GM12878 (cell line): ENCODE measurements around the gene PTPRN2. TPM values are rescaled to one million over a fixed set of nuclear protein-coding genes. Genes with fewer than 3 reads are reported as not detected.

Experiments used
- ATAC-seq: fragments of 200-7000 bp; cut with Tn5 transposase; 3 replicates; pipeline ENCODE4 v1.9.1; 2020; ENCODE audit warnings: mild to moderate bottlenecking, moderate library complexity
- BruUV-seq: library from RNA; stranded (reverse); fragments of 400-500 nt; replicated peaks from 2 replicates; lab custom pipeline; 2021; lab: Mats Ljungman, UMichigan
- CTCF ChIA-PET: fragments of 300-600 bp; sonication (Branson Sonifier 250); formaldehyde crosslinking; extraction: SDS; loops from one replicate; lab custom pipeline; 2021; ENCODE audit warnings: inconsistent platforms; lab: Yijun Ruan, JAX
- POLR2A ChIA-PET: fragments of 350-600 bp; formaldehyde crosslinking; extraction: SDS; loops from one replicate; lab custom pipeline; 2021; ENCODE audit warnings: inconsistent platforms; lab: Charles Lee
- RAD21 ChIA-PET: fragments of 300-600 bp; sonication (Branson Sonifier 250); formaldehyde crosslinking; loops from one replicate; lab custom pipeline; 2023; ENCODE audit warnings: antibody characterized with exemption; ENCODE audit not compliant: unreplicated experiment; lab: Charles Lee
- SMC1A ChIA-PET: fragments of 300-600 bp; sonication (Branson Sonifier 250); formaldehyde crosslinking; loops from one replicate; lab custom pipeline; 2023; ENCODE audit not compliant: unreplicated experiment, uncharacterized antibody; lab: Charles Lee
- DNase-seq: peaks from one replicate; pipeline ENCODE4 v3.0.0-alpha.2; 2011; ENCODE audit warnings: low read depth, low spot score
- FAIRE-seq: peaks from 3 replicates; lab custom pipeline; 2011; peaks lifted over from hg19 to GRCh38; lab: Jason Lieb, UNC
- H2AFZ ChIP-seq: 2 replicates; pipeline ENCODE4 v1.6.0; 2011; ENCODE audit warnings: low read depth, low read length, control low read depth; ENCODE audit not compliant: control insufficient read depth
- H3K27ac ChIP-seq: 2 replicates; pipeline ENCODE4 v1.5.1; 2011; ENCODE audit warnings: control low read depth; ENCODE audit not compliant: control insufficient read depth, insufficient read depth
- H3K27me3 ChIP-seq, 2 experiments: replicated peaks in 1 of 2; 2 replicates each; pipeline versions ENCODE4 v1.6.0 to v1.6.1; 2011; ENCODE audit warnings: low read length in 1 of 2; ENCODE audit not compliant: control insufficient read depth in 2 of 2, insufficient read depth in 2 of 2
- H3K36me3 ChIP-seq, 2 experiments: 2 replicates each; pipeline ENCODE4 v1.5.1; 2011; ENCODE audit warnings: low read length in 1 of 2; ENCODE audit not compliant: control insufficient read depth in 2 of 2, insufficient read depth in 2 of 2
- H3K4me1 ChIP-seq: 2 replicates; pipeline ENCODE4 v1.6.1; 2011; ENCODE audit warnings: mild to moderate bottlenecking, low read length, moderate library complexity, mixed read lengths; ENCODE audit not compliant: control insufficient read depth, insufficient read depth
- H3K4me2 ChIP-seq: 2 replicates; pipeline ENCODE4 v1.6.0; 2011; ENCODE audit warnings: control low read depth; ENCODE audit not compliant: control insufficient read depth, insufficient read depth
- H3K4me3 ChIP-seq: fragments of 200-600 bp; sonication (generic); 2 replicates; pipeline ENCODE4 v1.5.1; 2016
- H3K79me2 ChIP-seq: 2 replicates; pipeline ENCODE4 v1.6.0; 2011; ENCODE audit warnings: low read length; ENCODE audit not compliant: control insufficient read depth, insufficient read depth
- H3K9ac ChIP-seq: 2 replicates; pipeline ENCODE4 v1.8.0; 2011; ENCODE audit warnings: low read length, control low read depth, mixed read lengths; ENCODE audit not compliant: control insufficient read depth, insufficient read depth
- H3K9me3 ChIP-seq: replicated peaks from 3 replicates; pipeline ENCODE4 v1.5.1; 2011; ENCODE audit warnings: mild to moderate bottlenecking, low read length; ENCODE audit not compliant: control insufficient read depth, insufficient read depth
- H4K20me1 ChIP-seq: 2 replicates; pipeline ENCODE4 v1.6.0; 2011; ENCODE audit not compliant: control insufficient read depth, insufficient read depth
- DPF2 ChIP-seq: fragments of 450-650 bp; IDR thresholded peaks from 2 replicates; pipeline ENCODE4 v1.6.1; 2017; ENCODE audit warnings: mild to moderate bottlenecking
- EGR1 ChIP-seq, 2 experiments: IDR thresholded peaks; 1 replicate in 1 of 2; 2 replicates in 1 of 2; pipeline ENCODE4 v1.6.1; 2011 to 2012; ENCODE audit warnings: low read depth in 2 of 2, low read length in 2 of 2, borderline replicate concordance in 1 of 2, mild to moderate bottlenecking in 1 of 2, moderate library complexity in 1 of 2
- MYB ChIP-seq: fragments of 150-350 bp; IDR thresholded peaks from 2 replicates; pipeline ENCODE4 v1.6.1; 2014; ENCODE audit warnings: mild to moderate bottlenecking, low read depth, low read length, borderline replicate concordance
- PAX8 ChIP-seq: fragments of 450-650 bp; IDR thresholded peaks from 2 replicates; pipeline ENCODE4 v1.6.1; 2017; ENCODE audit warnings: mild to moderate bottlenecking, moderate library complexity
- RAD21 ChIP-seq: IDR thresholded peaks from 2 replicates; pipeline ENCODE4 v1.6.1; 2011; ENCODE audit warnings: mild to moderate bottlenecking, low read depth, low read length, moderate library complexity; ENCODE audit not compliant: insufficient read depth
- SMAD1 ChIP-seq: fragments of 450-650 bp; IDR thresholded peaks from 2 replicates; pipeline ENCODE4 v1.6.1; 2018; ENCODE audit warnings: mild to moderate bottlenecking, low read depth; ENCODE audit not compliant: partially characterized antibody
- ZZZ3 ChIP-seq: IDR thresholded peaks from 2 replicates; pipeline ENCODE4 v1.6.1; 2011; ENCODE audit warnings: low read depth; ENCODE audit not compliant: control insufficient read depth, insufficient read length
- WGBS: methylation state at CpG from one replicate; pipeline ENCODE4 v1.1.6; 2016; ENCODE audit warnings: low lambda C conversion rate; ENCODE audit not compliant: insufficient replicate concordance, insufficient coverage; ENCODE audit errors: missing lambda C conversion rate; 5-methylcytosine and 5-hydroxymethylcytosine counted together
- in situ Hi-C: fragments of 300-500 bp; cut with MboI; formaldehyde crosslinking; loops from 9 replicates; pipeline ENCODE4 v1.14.3; 2018; ENCODE audit warnings: mixed read lengths
- intact Hi-C: fragments of 100-400 bp; cut with micrococcal nuclease; formaldehyde crosslinking; loops from one replicate; pipeline ENCODE4 v1.14.2; 2022; ENCODE audit not compliant: unreplicated experiment
- polyA plus RNA-seq, 11 experiments: library from polyadenylated mRNA; depleted of rRNA in 4 of 11; unstranded in 6 of 11; stranded (reverse) in 5 of 11; fragments of >200 nt; fragmentation: Nextera tagmentation in 4 of 11; fragmentation: Illumina TruSeq in 1 of 11; extraction: Ambion mirVana in 4 of 11; extraction: Trizol in 1 of 11; gene quantifications; 1 replicate in 1 of 11; 2 replicates in 10 of 11; pipeline versions ENCODE4 v1.2.1 to v1.2.3, GENCODE V29; 2011 to 2016; ENCODE audit warnings: inconsistent platforms in 2 of 11, missing spikeins in 2 of 11, low read depth in 1 of 11
- total RNA-seq, 4 experiments: library from RNA; depleted of rRNA in 3 of 4; stranded (reverse); fragments of >200 nt in 3 of 4; fragmentation: Illumina TruSeq in 1 of 4; extraction: Trizol in 1 of 4; gene quantifications; 2 replicates each; pipeline versions ENCODE4 v1.2.1 to v1.2.3, GENCODE V29; 2013 to 2021
- TF ChIP-seq, protein P1 (sequence below): IDR thresholded peaks from 2 replicates; pipeline ENCODE4 v1.6.1; 2012; ENCODE audit warnings: improper control_type of control experiment, low read depth, low read length; ENCODE audit not compliant: insufficient replicate concordance
- TF ChIP-seq, protein P2 (sequence below): fragments of 450-650 bp; IDR thresholded peaks from 2 replicates; pipeline ENCODE4 v1.6.1; 2016; ENCODE audit warnings: mild to moderate bottlenecking
- TF ChIP-seq, protein P3 (sequence below): fragments of 450-650 bp; formaldehyde crosslinking; IDR thresholded peaks from 2 replicates; pipeline ENCODE4 v1.5.0; 2022; ENCODE audit warnings: mild to moderate bottlenecking, missing genetic modification characterization
- TF ChIP-seq, protein P4 (sequence below): fragments of 450-650 bp; IDR thresholded peaks from 2 replicates; pipeline ENCODE4 v1.6.1; 2017; ENCODE audit warnings: mild to moderate bottlenecking, low read depth, inconsistent platforms; ENCODE audit not compliant: poor library complexity, severe bottlenecking

The PTPRN2 gene
- total and polyA plus RNA-seq, 10 of the 15 experiments (the other 5 are each of a cell fraction or from before 2014, with no cell fraction given), result 5.4 TPM; not detected in 9

DNA sequence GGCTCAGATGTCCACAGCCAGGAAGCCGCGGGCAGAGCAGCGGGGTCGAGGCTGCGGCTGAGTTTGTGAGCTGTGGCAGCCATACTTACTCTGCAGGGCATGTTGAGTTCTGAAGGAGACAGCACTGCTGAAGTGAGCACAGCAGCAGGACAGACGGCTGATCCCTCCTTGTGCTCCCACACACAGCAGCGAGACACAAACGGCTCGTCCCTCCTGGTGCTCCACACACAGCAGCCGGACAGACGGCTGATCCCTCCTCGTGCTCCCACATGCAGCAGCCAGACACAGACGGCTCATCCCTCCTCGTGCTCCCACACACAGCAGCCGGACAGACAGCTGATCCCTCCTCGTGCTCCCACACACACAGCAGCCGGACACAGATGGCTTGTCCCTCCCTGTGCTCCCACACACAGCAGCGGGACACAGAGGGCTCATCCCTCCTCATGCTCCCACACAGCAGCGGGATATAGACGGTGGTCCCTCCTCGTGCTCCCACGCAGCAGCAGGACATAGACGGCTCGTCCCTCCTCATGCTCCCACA lies 305.1 kb downstream of the PTPRN2 start:
- Histone ChIP-seq H3K36me3 (no peaks in the 10 kb centered on the region; a peak in 1 of 4 replicates), H3K4me2 (no peak overlapping the region), H2AFZ (no peak overlapping the region), H3K27ac (no peak overlapping the region), H3K4me1 (no peaks in the 10 kb centered on the region), H3K27me3 (no peaks in the 10 kb centered on the region), H3K9me3 (peaks cover 1% of the 10 kb centered on the region; the same call in 1 of the 3 replicates), H3K79me2 (no peaks in the 10 kb centered on the region), H3K4me3 (no peak overlapping the region), H4K20me1 (no peaks in the 10 kb centered on the region), H3K9ac (no peak overlapping the region)
- SMC1A ChIA-PET, result no interaction called here
- in situ Hi-C loops (no loop called here), intact Hi-C loops (no loop called here)
- FAIRE-seq (no peak), ATAC-seq (no peak), DNase-seq (no peak)
- RAD21 ChIA-PET, result no interaction called here
- WGBS, result 44% methylated on average over 24 of the region's 24 CpGs
- BruUV-seq, result no TSS peak
- POLR2A ChIA-PET, result no interaction called here
- CTCF ChIA-PET, result no interaction called here
- TF ChIP-seq EGR1 (IDR thresholded peaks at IDR 0.05; ENCODE audit: borderline replicate concordance in 1 of 2, low read depth in 2 of 2, low read length in 2 of 2) (no peak), ZZZ3 (no peak), SMAD1 (no peak), RAD21 (no peak), MYB (no peak), DPF2 (no peak), PAX8 (no peak)
- TF ChIP-seq, protein P1, sequence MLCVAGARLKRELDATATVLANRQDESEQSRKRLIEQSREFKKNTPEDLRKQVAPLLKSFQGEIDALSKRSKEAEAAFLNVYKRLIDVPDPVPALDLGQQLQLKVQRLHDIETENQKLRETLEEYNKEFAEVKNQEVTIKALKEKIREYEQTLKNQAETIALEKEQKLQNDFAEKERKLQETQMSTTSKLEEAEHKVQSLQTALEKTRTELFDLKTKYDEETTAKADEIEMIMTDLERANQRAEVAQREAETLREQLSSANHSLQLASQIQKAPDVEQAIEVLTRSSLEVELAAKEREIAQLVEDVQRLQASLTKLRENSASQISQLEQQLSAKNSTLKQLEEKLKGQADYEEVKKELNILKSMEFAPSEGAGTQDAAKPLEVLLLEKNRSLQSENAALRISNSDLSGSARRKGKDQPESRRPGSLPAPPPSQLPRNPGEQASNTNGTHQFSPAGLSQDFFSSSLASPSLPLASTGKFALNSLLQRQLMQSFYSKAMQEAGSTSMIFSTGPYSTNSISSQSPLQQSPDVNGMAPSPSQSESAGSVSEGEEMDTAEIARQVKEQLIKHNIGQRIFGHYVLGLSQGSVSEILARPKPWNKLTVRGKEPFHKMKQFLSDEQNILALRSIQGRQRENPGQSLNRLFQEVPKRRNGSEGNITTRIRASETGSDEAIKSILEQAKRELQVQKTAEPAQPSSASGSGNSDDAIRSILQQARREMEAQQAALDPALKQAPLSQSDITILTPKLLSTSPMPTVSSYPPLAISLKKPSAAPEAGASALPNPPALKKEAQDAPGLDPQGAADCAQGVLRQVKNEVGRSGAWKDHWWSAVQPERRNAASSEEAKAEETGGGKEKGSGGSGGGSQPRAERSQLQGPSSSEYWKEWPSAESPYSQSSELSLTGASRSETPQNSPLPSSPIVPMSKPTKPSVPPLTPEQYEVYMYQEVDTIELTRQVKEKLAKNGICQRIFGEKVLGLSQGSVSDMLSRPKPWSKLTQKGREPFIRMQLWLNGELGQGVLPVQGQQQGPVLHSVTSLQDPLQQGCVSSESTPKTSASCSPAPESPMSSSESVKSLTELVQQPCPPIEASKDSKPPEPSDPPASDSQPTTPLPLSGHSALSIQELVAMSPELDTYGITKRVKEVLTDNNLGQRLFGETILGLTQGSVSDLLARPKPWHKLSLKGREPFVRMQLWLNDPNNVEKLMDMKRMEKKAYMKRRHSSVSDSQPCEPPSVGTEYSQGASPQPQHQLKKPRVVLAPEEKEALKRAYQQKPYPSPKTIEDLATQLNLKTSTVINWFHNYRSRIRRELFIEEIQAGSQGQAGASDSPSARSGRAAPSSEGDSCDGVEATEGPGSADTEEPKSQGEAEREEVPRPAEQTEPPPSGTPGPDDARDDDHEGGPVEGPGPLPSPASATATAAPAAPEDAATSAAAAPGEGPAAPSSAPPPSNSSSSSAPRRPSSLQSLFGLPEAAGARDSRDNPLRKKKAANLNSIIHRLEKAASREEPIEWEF, result no peak
- TF ChIP-seq, protein P2, sequence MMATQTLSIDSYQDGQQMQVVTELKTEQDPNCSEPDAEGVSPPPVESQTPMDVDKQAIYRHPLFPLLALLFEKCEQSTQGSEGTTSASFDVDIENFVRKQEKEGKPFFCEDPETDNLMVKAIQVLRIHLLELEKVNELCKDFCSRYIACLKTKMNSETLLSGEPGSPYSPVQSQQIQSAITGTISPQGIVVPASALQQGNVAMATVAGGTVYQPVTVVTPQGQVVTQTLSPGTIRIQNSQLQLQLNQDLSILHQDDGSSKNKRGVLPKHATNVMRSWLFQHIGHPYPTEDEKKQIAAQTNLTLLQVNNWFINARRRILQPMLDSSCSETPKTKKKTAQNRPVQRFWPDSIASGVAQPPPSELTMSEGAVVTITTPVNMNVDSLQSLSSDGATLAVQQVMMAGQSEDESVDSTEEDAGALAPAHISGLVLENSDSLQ, result no peak
- TF ChIP-seq, protein P3, sequence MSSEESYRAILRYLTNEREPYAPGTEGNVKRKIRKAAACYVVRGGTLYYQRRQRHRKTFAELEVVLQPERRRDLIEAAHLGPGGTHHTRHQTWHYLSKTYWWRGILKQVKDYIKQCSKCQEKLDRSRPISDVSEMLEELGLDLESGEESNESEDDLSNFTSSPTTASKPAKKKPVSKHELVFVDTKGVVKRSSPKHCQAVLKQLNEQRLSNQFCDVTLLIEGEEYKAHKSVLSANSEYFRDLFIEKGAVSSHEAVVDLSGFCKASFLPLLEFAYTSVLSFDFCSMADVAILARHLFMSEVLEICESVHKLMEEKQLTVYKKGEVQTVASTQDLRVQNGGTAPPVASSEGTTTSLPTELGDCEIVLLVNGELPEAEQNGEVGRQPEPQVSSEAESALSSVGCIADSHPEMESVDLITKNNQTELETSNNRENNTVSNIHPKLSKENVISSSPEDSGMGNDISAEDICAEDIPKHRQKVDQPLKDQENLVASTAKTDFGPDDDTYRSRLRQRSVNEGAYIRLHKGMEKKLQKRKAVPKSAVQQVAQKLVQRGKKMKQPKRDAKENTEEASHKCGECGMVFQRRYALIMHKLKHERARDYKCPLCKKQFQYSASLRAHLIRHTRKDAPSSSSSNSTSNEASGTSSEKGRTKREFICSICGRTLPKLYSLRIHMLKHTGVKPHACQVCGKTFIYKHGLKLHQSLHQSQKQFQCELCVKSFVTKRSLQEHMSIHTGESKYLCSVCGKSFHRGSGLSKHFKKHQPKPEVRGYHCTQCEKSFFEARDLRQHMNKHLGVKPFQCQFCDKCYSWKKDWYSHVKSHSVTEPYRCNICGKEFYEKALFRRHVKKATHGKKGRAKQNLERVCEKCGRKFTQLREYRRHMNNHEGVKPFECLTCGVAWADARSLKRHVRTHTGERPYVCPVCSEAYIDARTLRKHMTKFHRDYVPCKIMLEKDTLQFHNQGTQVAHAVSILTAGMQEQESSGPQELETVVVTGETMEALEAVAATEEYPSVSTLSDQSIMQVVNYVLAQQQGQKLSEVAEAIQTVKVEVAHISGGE (CRISPR knock-in tag), result no peak
- TF ChIP-seq, protein P4, sequence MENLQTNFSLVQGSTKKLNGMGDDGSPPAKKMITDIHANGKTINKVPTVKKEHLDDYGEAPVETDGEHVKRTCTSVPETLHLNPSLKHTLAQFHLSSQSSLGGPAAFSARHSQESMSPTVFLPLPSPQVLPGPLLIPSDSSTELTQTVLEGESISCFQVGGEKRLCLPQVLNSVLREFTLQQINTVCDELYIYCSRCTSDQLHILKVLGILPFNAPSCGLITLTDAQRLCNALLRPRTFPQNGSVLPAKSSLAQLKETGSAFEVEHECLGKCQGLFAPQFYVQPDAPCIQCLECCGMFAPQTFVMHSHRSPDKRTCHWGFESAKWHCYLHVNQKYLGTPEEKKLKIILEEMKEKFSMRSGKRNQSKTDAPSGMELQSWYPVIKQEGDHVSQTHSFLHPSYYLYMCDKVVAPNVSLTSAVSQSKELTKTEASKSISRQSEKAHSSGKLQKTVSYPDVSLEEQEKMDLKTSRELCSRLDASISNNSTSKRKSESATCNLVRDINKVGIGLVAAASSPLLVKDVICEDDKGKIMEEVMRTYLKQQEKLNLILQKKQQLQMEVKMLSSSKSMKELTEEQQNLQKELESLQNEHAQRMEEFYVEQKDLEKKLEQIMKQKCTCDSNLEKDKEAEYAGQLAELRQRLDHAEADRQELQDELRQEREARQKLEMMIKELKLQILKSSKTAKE, result no peak
